DOHH2 (cell line): ENCODE data around the gene KCNMA1.

Source experiments
- EZH2phosphoT487 ChIP-seq: fragments of 200-600 bp; sonication (generic); IDR thresholded peaks from 2 replicates; pipeline ENCODE4 v1.6.1; 2017; ENCODE audit warnings: borderline replicate concordance, mild to moderate bottlenecking, antibody characterized with exemption, low read length, moderate library complexity, mixed read lengths
- TF ChIP-seq, protein P1 (sequence below): fragments of 200-600 bp; sonication (generic); IDR thresholded peaks from one replicate; pipeline ENCODE4 v1.5.1; 2014; ENCODE audit warnings: antibody characterized with exemption, mild to moderate bottlenecking, low read depth, low read length; ENCODE audit not compliant: poor library complexity, severe bottlenecking

DNA sequence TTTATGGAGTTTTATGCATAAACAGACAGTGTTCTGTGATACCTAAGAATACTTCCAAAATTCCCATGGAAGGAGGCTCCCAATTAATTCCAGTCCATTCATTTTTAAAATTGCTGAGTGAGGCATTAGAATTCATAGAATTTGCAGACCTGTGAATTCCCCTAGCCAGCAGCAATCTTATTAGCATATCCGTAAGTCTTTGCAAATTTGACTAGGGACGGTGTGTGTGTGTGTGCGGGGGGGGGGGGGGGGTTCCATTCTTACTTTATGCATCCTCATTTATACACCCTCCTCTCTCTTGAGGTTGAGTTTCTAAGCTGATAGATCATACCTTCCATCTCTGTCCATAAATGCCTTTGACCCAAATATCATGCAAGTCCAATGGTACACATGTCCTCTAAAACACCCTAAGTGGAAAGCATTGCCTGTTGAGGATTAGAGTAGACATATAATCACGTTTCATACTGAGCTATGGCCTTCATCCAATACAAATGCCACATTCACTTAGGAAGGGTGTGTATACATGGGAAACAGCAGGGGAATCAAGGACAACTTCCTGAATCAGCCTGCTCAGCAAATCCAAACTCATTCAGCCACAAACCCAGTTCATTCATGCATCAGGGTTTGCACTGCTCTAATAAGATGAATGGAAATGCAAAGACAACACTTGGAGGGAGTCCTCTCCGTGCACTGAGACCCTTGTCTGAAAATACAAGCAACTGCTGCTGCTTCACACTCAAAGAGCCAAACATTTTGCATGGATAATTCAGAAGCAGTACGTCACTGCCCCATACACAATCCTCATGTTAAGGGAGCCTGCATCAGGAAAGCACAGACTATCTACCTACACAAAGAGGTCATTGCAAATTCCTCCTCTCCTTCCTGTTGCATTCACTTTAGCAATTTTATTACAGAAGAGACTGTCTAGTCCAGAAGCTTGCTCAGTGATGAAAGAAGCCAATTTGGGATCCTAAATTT, 350.8 kb downstream of the KCNMA1 start:
- TF ChIP-seq, protein P1, sequence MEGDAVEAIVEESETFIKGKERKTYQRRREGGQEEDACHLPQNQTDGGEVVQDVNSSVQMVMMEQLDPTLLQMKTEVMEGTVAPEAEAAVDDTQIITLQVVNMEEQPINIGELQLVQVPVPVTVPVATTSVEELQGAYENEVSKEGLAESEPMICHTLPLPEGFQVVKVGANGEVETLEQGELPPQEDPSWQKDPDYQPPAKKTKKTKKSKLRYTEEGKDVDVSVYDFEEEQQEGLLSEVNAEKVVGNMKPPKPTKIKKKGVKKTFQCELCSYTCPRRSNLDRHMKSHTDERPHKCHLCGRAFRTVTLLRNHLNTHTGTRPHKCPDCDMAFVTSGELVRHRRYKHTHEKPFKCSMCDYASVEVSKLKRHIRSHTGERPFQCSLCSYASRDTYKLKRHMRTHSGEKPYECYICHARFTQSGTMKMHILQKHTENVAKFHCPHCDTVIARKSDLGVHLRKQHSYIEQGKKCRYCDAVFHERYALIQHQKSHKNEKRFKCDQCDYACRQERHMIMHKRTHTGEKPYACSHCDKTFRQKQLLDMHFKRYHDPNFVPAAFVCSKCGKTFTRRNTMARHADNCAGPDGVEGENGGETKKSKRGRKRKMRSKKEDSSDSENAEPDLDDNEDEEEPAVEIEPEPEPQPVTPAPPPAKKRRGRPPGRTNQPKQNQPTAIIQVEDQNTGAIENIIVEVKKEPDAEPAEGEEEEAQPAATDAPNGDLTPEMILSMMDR = no peak
- TF ChIP-seq EZH2phosphoT487 = no peak
